Cerebellar cortex (tissue), 1 donor: ENCODE results near the gene TMEM178A.

Experiments
- DNase-seq: peaks from one replicate; pipeline ENCODE4 v3.0.0-alpha.2; 2015; ENCODE audit warnings: low spot score

TMEM178A gene

GRCh38 chr2:39743269-39743776, 77.6 kb downstream of the TMEM178A start:
- DNase-seq, result peak; percentile 66

DNA sequence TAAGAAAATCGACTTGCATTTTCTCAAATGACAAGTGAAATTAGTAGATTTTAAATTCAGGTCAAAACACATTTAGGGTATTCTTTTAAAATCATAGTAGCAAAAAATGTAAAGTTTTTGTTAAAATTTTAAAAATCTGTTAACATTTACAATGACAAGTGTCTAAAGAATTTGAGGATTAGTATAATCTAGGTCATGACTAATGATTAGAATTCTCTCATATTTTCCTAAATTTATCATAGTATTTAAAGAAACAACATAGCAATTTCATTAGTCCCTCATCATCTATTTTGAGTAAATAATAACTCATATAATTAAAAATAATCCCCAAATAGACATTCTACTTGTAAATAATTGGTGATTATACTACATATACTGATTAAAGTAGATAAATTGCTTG, 89.7 kb downstream of the TMEM178A start:
- DNase-seq, result no peak

GRCh38 chr2:39757156-39757555, 91.4 kb downstream of the TMEM178A start:
- peak; percentile 71 for DNase-seq

DNA sequence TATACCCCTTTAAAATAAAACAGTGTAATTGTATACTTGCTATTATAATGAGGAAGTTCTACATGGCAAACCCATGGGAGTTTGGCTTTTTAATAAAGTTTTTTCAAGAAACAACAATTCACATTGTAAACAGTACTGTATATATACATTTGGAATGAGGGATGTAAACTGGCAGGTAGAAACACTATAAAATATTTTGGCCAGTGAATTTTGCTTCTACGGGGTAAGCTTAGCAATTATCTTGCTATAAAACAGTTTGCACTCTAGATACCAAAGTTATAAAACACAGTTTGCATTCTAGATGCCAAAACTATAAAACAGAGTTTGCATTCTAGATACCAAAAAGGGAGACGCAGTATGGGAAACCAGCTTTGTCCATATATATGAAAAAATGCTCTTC, 96.7 kb downstream of the TMEM178A start:
- no peak for DNase-seq
